GM23248 (cell line): ENCODE data around the gene ZNHIT6. TPM values are rescaled to one million over a fixed set of nuclear protein-coding genes. Genes with fewer than 3 reads are reported as not detected.
"Not testable (repeated sequence)": the region's sequence is repeated elsewhere in the genome, so short reads cannot be mapped to it uniquely, and the experiment has no call there.

Experiments used
- DNase-seq: peaks from one replicate; pipeline ENCODE4 v3.0.0-alpha.2; 2015
- H2AFZ ChIP-seq: fragments of 200-600 bp; sonication (generic); 2 replicates; pipeline ENCODE4 v1.6.1; 2016; ENCODE audit warnings: antibody characterized with exemption
- H3F3A ChIP-seq: fragments of 200-600 bp; sonication (generic); 2 replicates; pipeline ENCODE4 v1.6.1; 2016; ENCODE audit warnings: mild to moderate bottlenecking, antibody characterized with exemption, mixed run types; ENCODE audit not compliant: insufficient read depth
- H3K27ac ChIP-seq: fragments of 200-600 bp; sonication (generic); 2 replicates; pipeline ENCODE4 v1.5.1; 2016; ENCODE audit warnings: mild to moderate bottlenecking
- H3K27me3 ChIP-seq: fragments of 200-600 bp; sonication (generic); replicated peaks from 2 replicates; pipeline ENCODE4 v1.6.1; 2016; ENCODE audit warnings: mild to moderate bottlenecking; ENCODE audit not compliant: insufficient read depth
- H3K36me3 ChIP-seq: fragments of 200-600 bp; sonication (generic); 2 replicates; pipeline ENCODE4 v1.6.1; 2016; ENCODE audit warnings: low read depth, mild to moderate bottlenecking
- H3K4me1 ChIP-seq: fragments of 200-600 bp; sonication (generic); 2 replicates; pipeline ENCODE4 v1.6.1; 2016; ENCODE audit warnings: mild to moderate bottlenecking; ENCODE audit not compliant: insufficient read depth
- H3K4me2 ChIP-seq: fragments of 200-600 bp; sonication (generic); one replicate; pipeline ENCODE4 v1.6.1; 2016; ENCODE audit warnings: mild to moderate bottlenecking; ENCODE audit not compliant: unreplicated experiment
- H3K4me3 ChIP-seq: fragments of 200-600 bp; sonication (generic); 2 replicates; pipeline ENCODE4 v1.5.1; 2016; ENCODE audit warnings: mild to moderate bottlenecking
- H3K79me2 ChIP-seq: fragments of 200-600 bp; sonication (generic); 2 replicates; pipeline ENCODE4 v1.6.1; 2016; ENCODE audit warnings: mild to moderate bottlenecking; ENCODE audit not compliant: insufficient read depth
- H3K9ac ChIP-seq: fragments of 200-600 bp; sonication (generic); 2 replicates; pipeline ENCODE4 v1.6.1; 2016; ENCODE audit warnings: mild to moderate bottlenecking
- H3K9me2 ChIP-seq: fragments of 200-600 bp; sonication (generic); 2 replicates; pipeline ENCODE4 v1.6.1; 2016; ENCODE audit warnings: mixed run types, mild to moderate bottlenecking, moderate library complexity; ENCODE audit not compliant: insufficient read depth
- H3K9me3 ChIP-seq: fragments of 200-600 bp; sonication (generic); one replicate; pipeline ENCODE4 v1.6.1; 2017; ENCODE audit warnings: low read depth
- H4K20me1 ChIP-seq: fragments of 200-600 bp; sonication (generic); 2 replicates; pipeline ENCODE4 v1.6.0; 2016; ENCODE audit not compliant: insufficient read depth
- EZH2 ChIP-seq: fragments of 200-600 bp; sonication (generic); IDR thresholded peaks from 2 replicates; pipeline ENCODE4 v1.6.1; 2018; ENCODE audit warnings: antibody characterized with exemption, mild to moderate bottlenecking; ENCODE audit not compliant: insufficient read depth, poor library complexity, severe bottlenecking
- EZH2phosphoT487 ChIP-seq: fragments of 200-600 bp; sonication (generic); IDR thresholded peaks from 2 replicates; pipeline ENCODE4 v1.6.1; 2018; ENCODE audit warnings: antibody characterized with exemption, moderate library complexity, mild to moderate bottlenecking, low read depth; ENCODE audit not compliant: insufficient read depth
- WGBS, 2 experiments: methylation state at CpG; one replicate each; pipeline ENCODE4 v1.1.6; 2015 to 2017; ENCODE audit warnings: low lambda C conversion rate in 2 of 2, low coverage in 1 of 2; ENCODE audit errors: missing lambda C conversion rate in 2 of 2; 5-methylcytosine and 5-hydroxymethylcytosine counted together
- in situ Hi-C: fragments of 300-500 bp; cut with MboI; formaldehyde crosslinking; loops from 2 replicates; pipeline ENCODE4 v1.15.0; 2020
- polyA plus RNA-seq: library from polyadenylated mRNA; unstranded; fragments of >200 nt; fragmentation: Nextera tagmentation; extraction: Ambion mirVana; gene quantifications from 2 replicates; pipeline ENCODE4 v1.2.1, GENCODE V29; 2016
- total RNA-seq: library from RNA; depleted of rRNA; stranded (reverse); fragments of >200 nt; shearing (Covaris generic); gene quantifications from 2 replicates; pipeline ENCODE4 v1.2.3, GENCODE V29; 2014

ZNHIT6 gene
- total and polyA plus RNA-seq, 2 experiments from 2014 or later: 16.6 to 31.6 TPM

DNA sequence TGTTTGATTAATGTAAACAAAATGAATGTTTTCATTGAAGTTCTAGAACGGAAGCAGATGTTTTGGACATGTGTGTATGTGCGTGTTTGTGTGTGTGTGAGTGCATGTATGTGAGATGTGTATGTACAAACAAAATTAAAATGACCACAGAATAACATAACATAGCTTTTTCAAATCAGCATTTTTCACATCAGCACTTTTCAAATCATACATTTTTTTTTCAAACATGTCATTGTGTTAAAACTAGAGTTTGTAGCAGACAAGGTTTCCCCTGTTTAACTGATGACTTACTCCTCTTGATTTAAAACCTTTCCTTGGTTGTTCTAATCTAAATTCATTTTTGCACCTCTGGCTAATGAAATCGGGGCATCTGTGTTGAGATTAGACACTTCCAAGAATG, 35.6 kb upstream of the ZNHIT6 start:
- H3K4me3 ChIP-seq: no peak overlapping the region
- no peaks in the 10 kb centered on the region for H3K9me3 ChIP-seq
- H3K27me3 ChIP-seq: no peaks in the 10 kb centered on the region
- H2AFZ ChIP-seq: no peak overlapping the region
- 68% methylated on average over 3 of the region's 3 CpGs for WGBS, 2 experiments
- no peaks in the 10 kb centered on the region for H3K79me2 ChIP-seq
- no peaks in the 10 kb centered on the region for H3K4me1 ChIP-seq
- no peak overlapping the region for H3K4me2 ChIP-seq
- TF ChIP-seq EZH2 (no peak), EZH2phosphoT487 (no peak)
- in situ Hi-C loops: no loop called here
- no peak for DNase-seq
- no peak overlapping the region for H3K9ac ChIP-seq
- no peaks in the 10 kb centered on the region for H3K36me3 ChIP-seq
- no peaks in the 10 kb centered on the region for H3K9me2 ChIP-seq
- no peak overlapping the region for H3K27ac ChIP-seq
- H4K20me1 ChIP-seq: no peaks in the 10 kb centered on the region
- no peaks in the 10 kb centered on the region for H3F3A ChIP-seq

GRCh38 chr1:85734931-85735330, 26.7 kb upstream of the ZNHIT6 start:
- no peaks in the 10 kb centered on the region for H3K9me3 ChIP-seq
- no peaks in the 10 kb centered on the region for H4K20me1 ChIP-seq
- no peaks in the 10 kb centered on the region for H3K9me2 ChIP-seq
- H3F3A ChIP-seq: no peaks in the 10 kb centered on the region
- H3K9ac ChIP-seq: no peak overlapping the region
- no peak overlapping the region for H3K4me2 ChIP-seq
- TF ChIP-seq EZH2 (no peak), EZH2phosphoT487 (no peak)
- no peaks in the 10 kb centered on the region for H3K79me2 ChIP-seq
- DNase-seq: no peak
- no peaks in the 10 kb centered on the region for H3K27me3 ChIP-seq
- H2AFZ ChIP-seq: no peak overlapping the region
- no peaks in the 10 kb centered on the region for H3K36me3 ChIP-seq
- WGBS, 2 experiments: 89 to 92% methylated on average over 1 of the region's 1 CpG
- in situ Hi-C loops: no loop called here
- no peak overlapping the region for H3K27ac ChIP-seq
- no peaks in the 10 kb centered on the region for H3K4me1 ChIP-seq
- H3K4me3 ChIP-seq: no peak overlapping the region

- Histone ChIP-seq H3K27ac (no peak overlapping the region), H3K9me3 (no peaks in the 10 kb centered on the region), H3K79me2 (no peaks in the 10 kb centered on the region), H2AFZ (no peak overlapping the region), H3K27me3 (no peaks in the 10 kb centered on the region), H3F3A (no peaks in the 10 kb centered on the region), H3K4me1 (no peaks in the 10 kb centered on the region), H3K4me3 (no peak overlapping the region), H3K36me3 (no peaks in the 10 kb centered on the region), H3K9ac (no peak overlapping the region), H4K20me1 (no peaks in the 10 kb centered on the region), H3K4me2 (no peak overlapping the region), H3K9me2 (no peaks in the 10 kb centered on the region)
- WGBS, 2 experiments: 79 to 80% methylated on average over 7 of the region's 7 CpGs
- in situ Hi-C loops: loop anchor here (25.0 kb wide), 1 partner anchor 168 kb away; no protein-coding TSS in a partner anchor
- DNase-seq: no peak
- no peak for TF ChIP-seq EZH2
- TF ChIP-seq EZH2phosphoT487: no peak
Observed at GRCh38 chr1:85718678-85719340, 10.6 kb upstream of the ZNHIT6 start.

DNA sequence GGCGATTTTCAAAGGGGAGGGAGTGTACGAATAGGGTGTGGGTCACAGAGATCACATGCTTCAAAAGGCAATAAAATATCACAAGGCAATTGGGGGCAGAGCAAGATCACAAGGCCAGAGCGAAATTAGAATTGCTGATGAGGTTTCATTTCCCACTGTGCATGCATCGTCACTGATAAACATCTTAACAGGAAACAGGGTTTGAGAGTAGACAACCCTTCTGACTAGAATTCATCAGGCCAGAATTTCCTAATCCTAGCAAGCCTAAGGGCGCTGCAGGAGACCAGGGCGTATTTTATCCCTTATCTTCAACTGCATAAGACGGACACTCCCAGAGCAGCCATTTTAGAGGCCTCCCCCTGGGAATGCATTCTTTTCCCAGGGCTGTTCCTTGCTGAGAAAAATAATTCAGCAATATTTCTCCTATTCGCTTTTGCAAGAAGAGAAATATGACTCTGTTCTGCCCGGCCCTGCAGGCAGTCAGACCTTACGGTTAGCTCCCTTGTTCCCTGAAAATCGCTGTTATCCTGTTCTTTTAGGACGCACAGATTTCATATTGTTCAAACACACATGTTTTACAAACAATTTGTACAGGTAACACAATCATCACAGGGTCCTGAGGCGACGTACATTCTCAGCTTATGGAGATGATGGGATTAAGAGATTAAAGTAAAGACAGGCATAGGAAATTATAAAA, 6.3 kb upstream of the ZNHIT6 start:
- H3K9ac ChIP-seq, H3K4me1 ChIP-seq, H3F3A ChIP-seq, H3K9me2 ChIP-seq, H4K20me1 ChIP-seq, H3K79me2 ChIP-seq, H3K36me3 ChIP-seq, H2AFZ ChIP-seq, H3K27ac ChIP-seq, H3K4me3 ChIP-seq, H3K27me3 ChIP-seq, H3K4me2 ChIP-seq, H3K9me3 ChIP-seq, DNase-seq: not testable (repeated sequence)
- in situ Hi-C loops: loop anchor here (25.0 kb wide), 1 partner anchor 173 kb away; no protein-coding TSS in a partner anchor
- 71 to 72% methylated on average over 14 of the region's 14 CpGs for WGBS, 2 experiments
